NCI-H1048 (cell line): ENCODE results near the gene TMEM238.

Experiments
- DNase-seq: peaks from one replicate; lab custom pipeline; 2025; lab: John Stamatoyannopoulos, UW

The TMEM238 gene

DNA sequence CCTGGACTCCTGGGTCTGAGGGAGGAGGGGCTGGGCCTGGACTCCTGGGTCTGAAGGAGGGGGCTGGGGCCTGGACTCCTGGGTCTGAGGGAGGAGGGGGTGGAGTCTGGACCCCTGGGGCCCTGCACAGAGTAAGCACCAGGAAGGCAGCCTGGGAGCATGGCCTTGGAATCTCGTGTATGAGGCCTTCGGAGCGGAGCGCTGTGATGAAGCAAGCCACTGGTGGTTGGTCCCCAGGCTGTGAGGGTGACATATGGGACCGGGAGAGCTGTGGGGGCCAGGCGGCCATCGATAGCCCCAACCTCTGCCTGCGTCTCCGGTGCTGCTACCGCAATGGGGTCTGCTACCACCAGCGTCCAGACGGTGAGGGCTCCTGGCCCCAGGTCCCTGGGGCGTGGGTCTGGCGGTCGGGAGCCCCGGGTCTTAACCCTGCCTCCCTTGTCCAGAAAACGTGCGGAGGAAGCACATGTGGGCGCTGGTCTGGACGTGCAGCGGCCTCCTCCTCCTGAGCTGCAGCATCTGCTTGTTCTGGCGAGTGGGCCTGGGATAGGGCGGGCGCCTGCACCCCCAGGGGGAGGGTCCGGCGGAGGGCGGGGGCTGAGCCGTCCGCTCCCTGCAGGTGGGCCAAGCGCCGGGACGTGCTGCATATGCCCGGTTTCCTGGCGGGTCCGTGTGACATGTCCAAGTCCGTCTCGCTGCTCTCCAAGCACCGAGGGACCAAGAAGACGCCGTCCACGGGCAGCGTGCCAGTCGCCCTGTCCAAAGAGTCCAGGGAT, 6.5 kb downstream of the TMEM238 start:
- no peak for DNase-seq

DNA sequence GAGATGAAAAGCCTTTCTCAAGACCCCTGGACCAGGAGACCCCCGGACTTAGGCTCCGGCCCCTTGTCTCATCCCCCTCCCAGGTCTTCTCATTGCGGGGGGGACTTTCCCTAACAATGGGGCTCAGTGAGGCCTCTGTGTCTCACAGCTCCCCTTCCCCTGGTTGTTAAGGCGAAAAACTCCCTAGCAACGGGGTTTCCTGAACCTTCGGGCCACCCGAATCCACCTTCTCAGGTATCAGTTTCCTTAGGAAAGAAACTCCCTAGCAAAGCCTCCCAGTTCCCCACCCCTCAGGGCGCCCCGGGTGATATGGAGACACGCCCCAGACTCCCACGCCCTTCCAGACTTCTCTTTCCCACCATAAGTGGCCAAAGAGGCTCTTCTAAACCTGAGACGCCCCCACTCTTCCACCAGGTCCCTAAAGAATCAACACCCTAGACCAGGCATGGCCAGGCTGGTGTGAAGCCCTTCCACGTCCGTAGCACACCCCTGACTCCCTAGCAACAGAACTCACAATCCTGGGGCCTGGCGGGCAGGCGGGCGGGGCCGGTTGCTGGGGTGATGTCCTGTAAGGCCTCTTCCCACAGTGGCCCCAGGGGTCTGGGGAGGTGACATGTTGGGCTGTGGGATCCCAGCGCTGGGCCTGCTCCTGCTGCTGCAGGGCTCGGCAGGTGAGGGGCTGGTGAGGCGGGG, 7.7 kb downstream of the TMEM238 start, which contains the start of gene TMEM190:
Gene TMEM190, plus strand, starts transcription at position 586 of the 693 bp plus-strand sequence. Its CDS starts 28 bp downstream, at position 614.
- DNase-seq: no peak

DNA sequence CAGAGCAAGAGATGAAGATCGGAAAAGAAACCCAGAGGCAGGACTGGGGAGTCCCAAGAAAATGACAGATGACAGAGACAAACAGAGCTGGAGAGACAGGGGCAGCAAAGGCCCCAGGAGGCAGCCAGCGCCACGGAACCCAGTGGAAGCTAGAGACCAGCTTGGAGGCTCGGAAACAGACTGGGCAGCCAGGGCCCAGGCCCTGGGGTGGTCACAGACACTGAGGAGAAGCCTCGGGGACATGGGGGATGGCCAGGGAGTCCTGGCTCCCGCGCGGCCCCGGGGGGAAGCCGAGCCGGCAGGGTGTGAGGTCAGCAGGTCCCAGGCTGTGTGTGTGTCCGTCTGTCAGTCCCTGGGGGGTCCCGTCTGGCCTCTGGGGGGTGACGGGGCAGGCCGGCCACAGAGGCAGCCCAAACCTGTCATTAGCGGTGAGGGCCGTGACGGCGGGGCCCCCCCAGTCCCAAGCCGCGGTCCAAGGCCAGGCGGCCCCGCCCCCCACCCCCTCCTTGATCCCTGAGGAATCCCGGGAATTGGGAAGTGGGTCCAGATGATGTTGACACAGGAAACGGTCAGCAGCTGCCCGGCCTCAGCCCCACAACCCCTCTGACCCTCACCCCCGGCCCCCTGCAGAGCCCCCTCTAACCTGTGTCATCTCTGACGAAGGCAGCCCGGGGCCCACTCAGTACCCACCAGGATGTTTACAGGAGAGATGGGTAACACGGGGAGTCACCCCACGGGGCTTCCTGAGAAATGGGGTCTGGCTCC, 9.9 kb downstream of the TMEM238 start:
- no peak for DNase-seq

DNA sequence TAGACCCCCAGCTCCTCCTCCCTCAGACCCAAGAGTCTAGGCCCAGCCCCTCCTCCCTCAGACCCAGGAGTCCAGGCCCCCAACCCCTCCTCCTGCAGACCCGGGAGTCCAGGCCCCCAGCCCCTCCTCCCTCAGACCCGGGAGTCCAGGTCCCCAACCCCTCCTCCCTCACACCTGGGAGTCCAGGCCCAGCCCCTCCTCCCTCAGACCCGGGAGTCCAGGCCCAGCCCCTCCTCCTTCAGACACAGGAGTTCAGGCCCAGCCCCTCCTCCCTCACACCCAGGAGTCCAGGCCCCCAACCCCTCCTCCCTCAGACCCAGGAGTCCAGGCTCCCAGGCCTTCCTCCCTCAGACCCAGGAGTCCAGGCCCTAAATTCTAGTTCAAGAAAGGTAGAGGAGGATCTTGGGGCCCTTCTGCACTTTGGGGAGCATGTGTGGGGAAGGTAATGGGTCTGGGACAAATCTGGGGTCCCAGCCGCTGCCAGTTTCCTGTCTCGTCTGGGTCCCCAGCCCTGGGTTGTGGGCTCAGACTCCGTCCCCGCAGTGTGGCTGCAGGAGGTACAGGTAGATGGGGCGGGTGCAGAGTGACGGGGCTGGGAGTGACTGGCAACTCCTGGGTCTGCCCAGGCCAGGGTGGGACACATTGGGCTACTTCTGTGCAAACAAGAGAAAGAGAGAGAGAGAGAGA, 10.6 kb downstream of the TMEM238 start:
- no peak for DNase-seq

DNA sequence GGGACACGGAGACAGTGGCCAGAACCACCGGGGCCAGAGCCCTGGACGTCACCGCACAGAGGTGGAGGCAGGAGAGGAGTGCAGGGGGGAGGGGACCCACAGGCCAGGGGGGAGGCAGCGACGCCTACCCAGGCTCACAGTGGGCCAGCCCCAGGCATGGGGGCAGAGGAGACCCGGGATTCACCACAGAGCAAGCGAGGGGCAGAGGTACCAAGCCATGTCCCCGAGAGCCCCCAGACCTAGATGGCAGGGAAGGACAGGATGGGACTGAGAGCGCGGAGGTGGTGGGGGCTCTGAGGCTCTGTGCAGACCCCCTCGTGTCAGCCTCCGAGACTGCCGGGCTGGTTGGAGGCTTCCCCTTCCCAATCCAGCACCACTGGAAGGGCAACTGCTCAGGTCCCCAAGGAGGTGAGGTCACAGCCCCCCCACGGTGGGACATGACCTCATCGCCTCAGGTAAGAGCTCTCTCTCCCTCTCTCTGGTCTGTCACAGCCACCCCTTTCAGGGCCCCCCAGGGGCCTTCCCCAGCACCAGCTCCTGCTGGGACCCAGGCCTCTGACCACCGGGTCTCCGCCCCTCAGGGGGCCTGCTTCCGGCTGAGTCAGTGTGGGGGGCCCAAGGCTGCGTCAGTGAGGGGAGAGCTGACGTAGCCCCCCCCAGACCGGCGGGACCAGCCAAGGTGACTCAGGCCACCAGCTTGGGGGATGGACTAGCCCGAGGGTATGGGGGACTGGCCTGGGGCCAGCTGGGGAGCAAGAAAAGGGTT, 11.6 kb downstream of the TMEM238 start:
- no peak for DNase-seq

DNA sequence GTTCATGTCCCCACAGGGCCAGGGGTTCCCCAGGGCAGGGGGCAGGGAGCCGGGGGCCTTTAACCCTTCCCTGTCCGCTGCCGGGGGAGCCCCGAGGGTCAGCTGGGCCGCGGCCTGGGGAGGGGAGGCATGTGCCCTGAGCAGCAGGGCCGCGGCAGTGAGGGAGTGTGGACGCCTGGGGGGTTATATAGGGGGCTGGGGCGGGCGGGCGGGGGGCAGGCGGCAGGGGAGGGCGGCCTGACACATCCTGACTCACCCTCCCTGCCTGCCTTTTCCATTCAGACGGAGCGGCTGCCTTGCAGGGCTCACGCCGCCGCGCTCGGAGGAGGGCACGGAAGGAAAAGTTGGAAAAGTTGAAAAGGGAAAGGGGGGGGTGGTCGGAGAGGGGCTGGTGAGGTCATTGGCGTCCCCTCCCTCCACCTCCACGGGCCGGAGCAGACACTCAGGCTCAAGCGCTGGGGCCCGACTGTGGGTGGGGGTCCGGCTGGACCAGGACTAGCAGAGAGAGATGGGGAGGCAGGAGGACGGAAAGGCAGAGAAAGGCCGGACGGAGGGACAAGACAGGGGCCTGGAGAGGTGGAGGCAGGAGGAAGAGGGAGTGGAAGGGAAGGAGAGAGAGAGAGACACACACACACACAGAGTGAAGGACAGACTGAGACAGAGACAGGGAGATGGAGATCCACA, 13.6 kb downstream of the TMEM238 start, which contains the start of gene IL11:
Gene IL11, minus strand, starts transcription at position 159 of the 684 bp plus-strand sequence. Its CDS starts 153 bp downstream, at position 6.
- no peak for DNase-seq

DNA sequence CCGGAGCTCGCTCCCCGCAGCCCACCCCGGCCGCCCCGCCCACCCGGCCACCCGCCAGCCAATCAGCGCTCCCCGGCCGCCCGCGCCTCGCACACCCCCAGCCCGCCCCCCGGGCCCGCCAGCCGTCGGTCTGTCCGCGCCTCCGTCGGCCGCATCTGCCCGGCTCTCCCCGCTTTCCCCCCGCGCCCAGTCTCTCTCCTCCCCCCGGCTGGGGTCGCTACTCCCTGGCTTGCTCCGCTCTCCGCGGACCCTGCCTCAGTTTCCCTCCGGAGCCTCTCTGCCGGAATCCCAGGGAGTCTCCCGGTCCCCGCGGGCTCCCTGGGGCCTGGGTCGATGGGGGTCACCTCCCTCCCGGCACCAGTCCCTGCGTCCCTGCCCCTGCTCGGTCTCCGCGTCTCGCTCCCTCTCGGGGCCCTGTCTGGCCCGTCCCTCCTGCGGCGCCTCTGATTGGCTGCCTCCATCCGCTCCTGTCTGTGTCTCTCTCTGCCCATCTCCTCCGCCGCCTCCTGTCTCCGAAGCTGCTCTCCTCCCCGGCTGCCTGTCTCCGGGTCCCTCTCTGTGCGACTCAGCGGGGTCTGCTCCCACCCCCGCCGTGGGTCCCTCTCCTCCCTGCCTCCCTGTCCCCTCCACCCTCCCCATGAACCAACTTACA, 14.3 kb downstream of the TMEM238 start:
- no peak for DNase-seq

DNA sequence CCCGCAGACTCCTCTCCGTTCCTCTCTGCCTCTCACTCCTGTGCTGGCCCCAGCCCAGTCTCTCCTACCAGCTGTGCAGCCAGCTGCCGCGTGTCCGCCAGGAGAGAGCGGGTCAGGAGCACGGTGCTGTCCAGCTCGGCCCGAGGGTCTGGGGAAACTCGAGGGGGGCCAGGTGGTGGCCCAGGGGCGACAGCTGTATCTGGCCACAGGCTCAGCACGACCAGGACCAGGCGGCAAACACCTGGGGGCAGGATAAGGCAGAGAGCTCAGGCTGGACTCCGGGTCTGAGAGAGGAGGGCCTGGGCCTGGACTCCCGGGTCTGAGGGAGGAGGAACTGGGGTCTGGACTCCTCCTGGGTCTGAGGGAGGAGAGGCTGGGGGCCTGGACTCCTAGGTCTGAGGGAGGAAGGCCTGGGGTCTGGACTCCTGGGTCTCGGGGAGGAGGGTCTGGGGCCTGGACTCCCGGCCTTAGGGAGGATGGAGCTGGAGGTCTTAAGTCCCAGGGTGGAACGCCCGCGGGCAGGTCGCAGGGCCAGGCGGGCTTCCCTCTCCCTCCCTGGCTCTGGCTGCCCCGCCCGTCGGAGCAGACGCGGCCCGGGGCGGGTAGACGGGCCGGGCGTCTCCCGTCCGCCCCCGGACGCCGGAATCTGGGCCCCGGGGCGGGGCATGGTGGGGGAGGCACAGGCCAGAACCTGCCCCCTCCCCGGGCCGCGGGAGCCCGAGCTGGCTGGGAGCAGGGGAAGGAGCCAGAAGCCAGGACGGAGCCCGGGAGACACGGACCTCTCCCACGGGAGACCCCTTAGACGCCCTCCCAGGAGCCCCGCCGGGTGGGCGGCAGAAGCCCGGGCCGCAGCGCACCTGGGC, 15.2 kb downstream of the TMEM238 start:
- DNase-seq: no peak

DNA sequence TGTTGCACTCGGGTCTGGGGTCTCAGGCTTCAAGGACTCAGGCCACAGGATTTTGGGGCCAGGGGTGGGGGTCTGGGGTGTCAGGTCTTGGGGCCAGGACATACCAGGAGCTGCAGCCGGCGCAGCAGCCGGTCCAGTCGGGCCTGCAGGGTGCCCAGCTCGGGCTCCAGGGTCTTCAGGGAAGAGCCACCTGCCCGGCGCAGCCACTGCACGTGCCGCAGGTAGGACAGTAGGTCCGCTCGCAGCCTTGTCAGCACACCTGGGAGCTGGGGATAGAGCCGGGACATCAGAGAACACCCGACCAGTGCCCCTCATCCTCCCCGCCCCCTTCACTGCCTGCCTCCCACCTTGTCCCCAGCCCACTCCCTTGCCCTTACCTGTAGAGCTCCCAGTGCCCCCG, 16.0 kb downstream of the TMEM238 start:
- no peak for DNase-seq

DNA sequence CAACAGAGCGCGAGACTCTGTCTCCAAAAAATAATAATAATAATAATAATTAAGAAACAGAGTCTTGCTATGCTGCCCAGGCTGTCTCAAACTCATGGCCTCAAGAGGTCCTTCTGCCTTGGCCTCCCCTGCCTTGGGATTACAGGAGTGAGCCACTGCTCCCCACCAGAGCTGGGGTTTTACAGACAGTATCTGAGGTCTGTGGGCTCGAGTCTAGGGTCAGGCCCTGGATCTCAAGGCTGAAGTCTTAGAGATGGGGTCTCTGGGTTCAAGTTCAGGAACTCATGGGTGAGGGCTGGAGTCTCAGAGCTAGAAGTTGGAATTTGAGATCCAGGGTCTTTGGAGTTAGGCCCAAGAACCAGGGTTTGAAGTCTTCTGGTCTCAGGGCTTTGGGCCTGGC, 17.3 kb downstream of the TMEM238 start:
- no peak for DNase-seq

DNA sequence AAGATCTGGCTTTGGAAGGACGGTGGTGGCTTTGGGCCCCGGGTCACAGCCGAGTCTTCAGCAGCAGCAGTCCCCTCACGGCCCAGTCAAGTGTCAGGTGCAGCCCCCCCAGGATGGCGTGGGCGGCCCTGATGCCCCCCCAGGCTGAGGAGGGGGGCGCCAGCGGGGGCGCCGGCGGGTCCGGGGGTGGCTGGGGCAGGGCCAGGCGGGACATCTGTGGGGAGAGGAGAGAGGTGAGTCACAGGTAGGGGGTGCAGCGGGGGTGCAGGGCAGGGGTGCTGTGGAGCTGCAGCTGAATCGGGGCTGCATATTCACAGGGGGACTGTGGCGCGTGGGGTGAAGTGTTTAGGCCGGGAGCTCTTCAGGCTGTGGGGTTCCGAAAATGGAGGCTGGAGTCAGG, 18.1 kb downstream of the TMEM238 start:
- DNase-seq: no peak

DNA sequence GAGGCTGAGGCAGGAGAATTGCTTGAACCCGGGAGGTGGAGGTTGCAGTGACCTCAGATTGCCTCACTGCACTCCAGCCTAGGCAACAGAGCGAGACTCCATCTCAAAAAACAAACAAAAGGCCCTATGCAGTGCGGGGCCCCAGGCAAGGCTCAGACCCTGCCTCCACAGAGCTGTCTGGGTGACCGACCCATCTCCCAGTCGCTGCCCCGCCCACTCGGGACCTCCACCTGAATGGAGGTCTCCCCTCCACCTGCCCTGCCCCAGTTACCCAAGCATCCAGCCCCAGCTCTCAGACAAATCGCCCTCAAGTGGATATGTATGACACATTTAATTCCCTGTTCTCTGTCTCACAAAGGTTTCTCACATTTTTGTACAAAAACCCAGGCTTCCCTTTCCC, 18.8 kb downstream of the TMEM238 start:
- DNase-seq: no peak

DNA sequence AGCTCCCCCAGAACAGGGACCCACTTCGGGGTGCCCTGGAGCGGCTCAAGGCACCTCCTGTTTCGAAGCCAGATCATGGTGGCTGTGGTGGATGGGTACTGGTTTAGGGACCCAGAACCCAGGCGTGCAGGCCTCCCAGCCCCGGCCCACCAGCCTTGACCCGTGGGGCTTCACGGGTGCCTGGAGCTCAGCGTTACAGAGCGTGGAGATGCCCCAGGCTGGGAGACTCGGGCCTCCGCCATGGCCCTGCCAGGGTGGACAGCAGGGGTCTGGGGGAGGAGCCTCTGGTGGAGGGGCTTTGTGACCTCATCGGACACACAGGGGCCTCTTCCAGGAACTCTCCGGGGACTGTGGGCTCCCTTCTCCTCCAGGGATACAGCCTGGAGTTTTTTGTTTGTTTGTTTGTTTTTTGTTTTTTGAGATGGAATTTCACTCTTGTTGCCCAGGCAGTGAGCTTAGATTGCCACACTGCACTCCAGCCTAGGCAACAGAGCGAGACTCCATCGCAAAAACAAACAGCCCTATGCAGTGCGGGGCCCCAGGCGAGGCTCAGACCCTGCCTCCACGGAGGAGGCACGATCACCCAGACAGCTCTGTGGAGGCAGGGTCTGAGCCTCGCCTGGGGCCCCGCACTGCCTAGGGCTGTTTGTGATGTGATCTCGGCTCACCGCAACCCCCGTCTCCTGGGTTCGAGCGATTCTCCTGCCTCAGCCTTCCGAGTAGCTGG, 20.9 kb downstream of the TMEM238 start, which contains the start of gene GARIN5B:
Gene GARIN5B, minus strand, starts transcription at position 271 of the 727 bp plus-strand sequence. Its CDS starts 194 bp downstream, at position 77.
- DNase-seq: no peak

DNA sequence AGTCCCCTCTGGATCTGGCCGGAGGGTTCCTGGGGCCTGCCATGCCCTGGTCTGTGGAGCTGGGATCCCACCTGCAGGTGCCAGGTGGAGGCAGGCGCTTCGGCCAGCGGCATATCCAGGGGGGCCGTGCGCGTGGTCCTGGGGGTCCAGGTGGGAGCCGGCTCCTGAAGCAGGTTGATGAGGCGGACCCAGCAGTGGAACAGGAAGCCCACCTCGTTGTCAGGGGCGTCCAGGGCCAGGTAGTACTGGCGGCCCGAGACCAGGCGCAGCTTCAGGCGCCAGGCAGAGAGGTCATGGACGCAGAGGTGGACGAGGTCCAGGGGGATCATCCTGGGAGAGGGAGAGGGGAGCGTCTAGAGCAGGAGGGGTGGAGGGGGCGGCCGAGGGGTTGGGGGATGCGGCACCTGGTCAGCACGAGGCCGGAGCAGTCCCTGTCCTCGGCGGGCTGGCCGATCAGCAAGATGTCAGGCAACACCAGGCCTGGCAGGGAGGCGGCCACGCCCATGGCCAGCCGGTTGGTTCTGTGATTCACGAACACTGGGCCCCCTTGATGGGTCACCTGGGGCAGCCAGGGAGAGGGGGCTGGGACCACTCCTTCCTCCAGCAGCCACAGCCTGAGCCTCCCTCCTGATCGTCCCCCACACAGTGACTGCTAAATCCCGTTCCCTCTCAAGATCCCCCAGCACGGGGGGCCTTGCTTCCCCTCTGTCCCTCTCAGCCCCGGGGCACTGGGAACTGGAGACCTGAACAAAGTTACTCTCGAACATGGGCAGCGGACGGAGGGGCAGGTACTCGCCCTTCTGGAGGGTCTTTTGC, 21.7 kb downstream of the TMEM238 start:
- DNase-seq: no peak

DNA sequence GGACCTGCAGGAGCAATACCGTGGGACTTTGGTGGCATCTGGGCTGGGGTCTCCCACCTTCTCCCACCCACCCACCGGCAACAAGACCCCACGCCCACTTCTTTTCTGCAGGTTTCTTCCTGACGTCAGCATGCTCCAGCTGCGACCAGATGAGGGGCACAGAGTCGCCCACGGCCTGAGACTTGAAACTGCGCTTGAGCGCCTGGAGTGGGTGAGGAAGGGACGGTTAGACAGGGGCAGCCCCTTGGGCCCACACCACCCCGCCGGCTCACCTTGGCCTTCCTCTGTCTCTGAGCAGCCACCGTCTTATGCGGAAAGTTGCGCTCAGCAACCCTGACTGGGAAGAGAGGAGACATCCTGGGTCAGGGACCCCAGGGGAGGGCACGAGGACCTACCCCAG, 23.2 kb downstream of the TMEM238 start:
- no peak for DNase-seq

DNA sequence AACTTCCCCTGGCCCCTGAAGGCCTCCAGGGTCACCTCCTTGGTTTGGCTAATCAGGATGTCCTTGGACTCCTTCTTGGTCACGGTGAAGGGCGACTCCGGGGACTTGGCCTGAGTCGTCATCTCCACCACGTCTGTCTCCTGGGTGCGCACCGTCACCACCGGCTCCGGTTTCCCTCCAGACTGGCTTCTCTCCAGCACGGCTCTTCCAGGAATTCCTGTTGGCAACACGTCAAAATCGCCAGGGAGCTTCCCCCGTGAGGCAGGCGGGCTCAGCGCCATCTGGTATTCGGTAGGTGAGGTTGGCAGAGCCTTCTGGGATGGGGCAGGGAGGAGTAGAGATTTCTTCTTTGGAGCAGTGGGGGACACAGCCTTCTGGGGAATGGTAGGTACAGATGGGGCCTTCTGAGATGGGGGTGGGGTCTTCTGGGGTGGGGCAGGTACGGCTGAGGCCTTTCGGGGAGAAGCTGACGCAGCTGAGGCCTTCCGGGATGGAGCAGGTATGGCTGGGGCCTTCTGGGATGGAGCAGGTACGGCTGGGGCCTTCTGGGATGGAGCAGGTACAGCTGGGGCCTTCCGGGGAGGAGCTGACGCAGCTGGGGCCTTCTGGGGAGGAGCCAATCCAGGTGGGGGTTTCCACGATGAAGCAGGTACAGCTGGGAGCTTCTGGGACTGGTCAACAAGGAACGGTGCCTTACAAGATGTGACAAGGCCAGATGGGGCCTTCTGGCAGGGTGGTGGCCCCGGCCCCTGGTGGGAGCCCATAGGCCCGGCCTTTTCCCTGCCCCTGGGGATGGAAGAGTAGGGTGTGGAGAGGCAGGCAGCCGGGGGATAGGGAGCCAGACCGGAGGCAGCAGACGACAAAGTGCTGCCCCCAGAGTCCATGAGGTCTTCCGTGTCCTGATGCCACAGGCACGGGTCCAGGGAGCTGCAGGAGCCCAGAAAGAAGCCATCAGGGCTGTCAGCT, 24.9 kb downstream of the TMEM238 start:
- no peak for DNase-seq
